KMS-11 (cell line): ENCODE data around the gene DSTN.

Source experiments
- H2AFZ ChIP-seq: fragments of 200-600 bp; sonication (generic); 2 replicates; pipeline ENCODE4 v1.6.1; 2016; ENCODE audit warnings: antibody characterized with exemption, mixed run types, low read depth
- H3K27ac ChIP-seq: fragments of 200-600 bp; sonication (generic); 2 replicates; pipeline ENCODE4 v1.6.1; 2016; ENCODE audit warnings: mild to moderate bottlenecking, mixed run types
- H3K27me3 ChIP-seq: fragments of 200-600 bp; sonication (generic); 2 replicates; pipeline ENCODE4 v1.6.1; 2017; ENCODE audit warnings: mild to moderate bottlenecking, low read depth, mixed run types, moderate library complexity; ENCODE audit not compliant: insufficient read depth
- H3K36me3 ChIP-seq: fragments of 200-600 bp; sonication (generic); 2 replicates; pipeline ENCODE4 v1.6.1; 2017; ENCODE audit warnings: mild to moderate bottlenecking, mixed run types; ENCODE audit not compliant: insufficient read depth
- H3K4me1 ChIP-seq: fragments of 200-600 bp; sonication (generic); 2 replicates; pipeline ENCODE4 v1.6.1; 2016; ENCODE audit warnings: mild to moderate bottlenecking, low read depth, mixed run types; ENCODE audit not compliant: poor library complexity, severe bottlenecking
- H3K4me2 ChIP-seq: fragments of 200-600 bp; sonication (generic); 2 replicates; pipeline ENCODE4 v1.7.0; 2016; ENCODE audit warnings: mild to moderate bottlenecking, mixed run types
- H3K4me3 ChIP-seq: fragments of 200-600 bp; sonication (generic); IDR thresholded peaks from 2 replicates; pipeline ENCODE4 v1.6.1; 2017; ENCODE audit warnings: low read depth, low read length, mixed read lengths; ENCODE audit not compliant: insufficient read depth
- H3K79me2 ChIP-seq: fragments of 200-600 bp; sonication (generic); 2 replicates; pipeline ENCODE4 v1.6.1; 2016; ENCODE audit warnings: low read depth, mixed run types; ENCODE audit not compliant: insufficient read depth
- H3K9ac ChIP-seq: fragments of 200-600 bp; sonication (generic); 2 replicates; pipeline ENCODE4 v1.6.1; 2016; ENCODE audit warnings: mild to moderate bottlenecking, mixed run types
- H4K20me1 ChIP-seq: fragments of 200-600 bp; sonication (generic); 2 replicates; pipeline ENCODE4 v1.6.1; 2016; ENCODE audit warnings: mild to moderate bottlenecking, mixed run types; ENCODE audit not compliant: insufficient read depth
- TF ChIP-seq, protein P1 (sequence below): fragments of 200-600 bp; sonication (generic); conservative IDR thresholded peaks from 2 replicates; pipeline ENCODE4 v1.6.1; 2017; ENCODE audit warnings: low read depth, mild to moderate bottlenecking, antibody characterized with exemption, low read length, moderate library complexity, mixed read lengths

Gene DSTN

DNA sequence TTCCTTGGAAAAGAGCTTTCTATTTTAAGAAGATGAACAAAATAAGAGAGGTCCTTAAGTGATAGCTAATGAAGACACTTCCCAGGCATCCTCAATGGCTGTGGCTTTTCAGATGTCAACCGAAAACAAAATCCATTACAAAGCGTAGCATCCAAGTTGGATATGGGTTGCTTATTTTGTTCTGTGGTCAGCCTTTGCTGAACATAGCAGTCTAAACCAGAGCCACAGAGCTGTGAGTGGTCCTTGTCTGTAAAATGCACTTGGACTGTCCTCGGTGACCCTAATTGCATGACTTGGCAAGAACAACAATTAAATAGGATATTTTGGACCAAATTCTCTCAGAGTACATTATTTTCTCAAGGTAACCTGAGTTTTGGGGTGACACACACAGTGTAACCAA lies 28.3 kb upstream of the DSTN start:
- Histone ChIP-seq H3K27me3 (no peaks in the 10 kb centered on the region), H3K27ac (no peak overlapping the region), H3K36me3 (no peaks in the 10 kb centered on the region), H2AFZ (no peak overlapping the region), H4K20me1 (no peaks in the 10 kb centered on the region), H3K4me2 (no peak overlapping the region), H3K4me1 (peaks cover 29% of the 10 kb centered on the region), H3K79me2 (no peaks in the 10 kb centered on the region), H3K9ac (no peak overlapping the region), H3K4me3 (no peak overlapping the region)
- TF ChIP-seq, protein P1, sequence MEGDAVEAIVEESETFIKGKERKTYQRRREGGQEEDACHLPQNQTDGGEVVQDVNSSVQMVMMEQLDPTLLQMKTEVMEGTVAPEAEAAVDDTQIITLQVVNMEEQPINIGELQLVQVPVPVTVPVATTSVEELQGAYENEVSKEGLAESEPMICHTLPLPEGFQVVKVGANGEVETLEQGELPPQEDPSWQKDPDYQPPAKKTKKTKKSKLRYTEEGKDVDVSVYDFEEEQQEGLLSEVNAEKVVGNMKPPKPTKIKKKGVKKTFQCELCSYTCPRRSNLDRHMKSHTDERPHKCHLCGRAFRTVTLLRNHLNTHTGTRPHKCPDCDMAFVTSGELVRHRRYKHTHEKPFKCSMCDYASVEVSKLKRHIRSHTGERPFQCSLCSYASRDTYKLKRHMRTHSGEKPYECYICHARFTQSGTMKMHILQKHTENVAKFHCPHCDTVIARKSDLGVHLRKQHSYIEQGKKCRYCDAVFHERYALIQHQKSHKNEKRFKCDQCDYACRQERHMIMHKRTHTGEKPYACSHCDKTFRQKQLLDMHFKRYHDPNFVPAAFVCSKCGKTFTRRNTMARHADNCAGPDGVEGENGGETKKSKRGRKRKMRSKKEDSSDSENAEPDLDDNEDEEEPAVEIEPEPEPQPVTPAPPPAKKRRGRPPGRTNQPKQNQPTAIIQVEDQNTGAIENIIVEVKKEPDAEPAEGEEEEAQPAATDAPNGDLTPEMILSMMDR: no peak

DNA sequence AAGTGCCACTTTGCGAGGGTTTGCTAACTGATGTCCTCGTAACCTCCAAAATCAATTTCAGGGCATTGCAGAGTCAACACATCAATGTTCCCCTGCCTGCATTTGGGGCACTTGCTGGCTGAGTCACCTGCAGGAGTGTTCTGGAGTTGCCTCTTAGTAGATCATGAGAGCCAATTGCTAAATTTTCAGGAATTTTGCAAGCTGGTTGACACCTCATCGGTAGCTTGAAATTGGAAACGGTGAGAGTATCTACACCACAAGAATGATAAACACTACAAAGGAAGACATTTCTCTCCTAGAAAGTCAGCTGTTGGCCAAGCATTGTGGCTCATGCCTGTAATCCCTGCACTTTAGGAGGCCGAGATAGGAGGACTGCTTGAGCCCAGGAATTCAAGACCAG lies 27.9 kb upstream of the DSTN start:
- Histone ChIP-seq H3K4me2 (no peak overlapping the region), H3K27me3 (no peaks in the 10 kb centered on the region), H3K36me3 (no peaks in the 10 kb centered on the region), H3K4me1 (peaks cover 25% of the 10 kb centered on the region), H3K9ac (no peak overlapping the region), H3K4me3 (no peak overlapping the region), H4K20me1 (no peaks in the 10 kb centered on the region), H3K27ac (no peak overlapping the region), H2AFZ (no peak overlapping the region), H3K79me2 (no peaks in the 10 kb centered on the region)
- TF ChIP-seq, protein P1: no peak

DNA sequence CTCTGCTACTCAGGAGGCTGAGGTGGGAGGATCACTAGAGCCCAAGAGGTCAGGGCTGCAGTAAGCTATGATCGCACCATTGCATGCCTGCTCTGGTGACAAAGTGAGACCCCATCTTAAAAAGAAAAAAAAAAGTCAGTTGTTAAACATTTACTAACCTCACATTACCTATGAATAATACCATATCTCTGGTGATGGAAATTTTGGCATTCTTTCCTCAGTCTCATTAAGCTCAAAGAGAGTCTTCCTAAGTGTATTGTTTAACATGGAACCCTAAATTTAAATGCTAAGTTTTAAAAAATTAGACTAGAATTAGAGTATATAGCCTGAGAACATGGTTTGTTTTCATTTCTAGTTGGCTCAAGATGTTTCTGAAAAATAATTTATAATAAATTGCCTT lies 27.4 kb upstream of the DSTN start:
- no peak overlapping the region for H3K4me2 ChIP-seq

DNA sequence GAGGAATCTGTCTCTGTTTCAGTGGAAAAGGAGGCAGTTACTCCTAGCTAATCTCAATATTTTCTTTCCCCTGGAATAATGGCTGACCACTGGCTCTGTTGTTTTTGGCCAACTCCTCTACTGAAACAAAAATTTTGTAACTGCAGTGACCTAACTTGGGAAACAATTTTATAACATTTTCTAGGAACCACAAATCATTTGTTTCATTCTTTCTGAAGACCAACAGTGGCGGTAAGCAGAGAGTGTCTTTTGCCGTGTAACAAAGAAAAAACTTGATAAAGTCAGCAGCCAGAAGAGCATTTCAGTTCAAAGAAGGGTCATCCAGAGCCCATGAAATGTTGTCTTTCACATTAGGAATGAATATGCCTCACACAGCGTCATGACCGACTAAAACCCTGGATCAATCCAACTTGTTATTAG lies 26.9 kb upstream of the DSTN start:
- no peak overlapping the region for H2AFZ ChIP-seq
- no peak overlapping the region for H3K27ac ChIP-seq
- no peaks in the 10 kb centered on the region for H3K27me3 ChIP-seq
- TF ChIP-seq, protein P1: no peak
- peaks cover 15% of the 10 kb centered on the region for H3K4me1 ChIP-seq
- H3K36me3 ChIP-seq: no peaks in the 10 kb centered on the region
- no peak overlapping the region for H3K9ac ChIP-seq
- no peak overlapping the region for H3K4me2 ChIP-seq
- H3K79me2 ChIP-seq: no peaks in the 10 kb centered on the region
- no peaks in the 10 kb centered on the region for H4K20me1 ChIP-seq
- no peak overlapping the region for H3K4me3 ChIP-seq

More for the DNA sequence above, 27.4 kb upstream of the DSTN start:
- H3K4me1 ChIP-seq: peaks cover 21% of the 10 kb centered on the region
- no peak overlapping the region for H3K9ac ChIP-seq
- no peaks in the 10 kb centered on the region for H3K79me2 ChIP-seq
- H4K20me1 ChIP-seq: no peaks in the 10 kb centered on the region
- H3K4me3 ChIP-seq: no peak overlapping the region
- H3K36me3 ChIP-seq: no peaks in the 10 kb centered on the region
- H3K27ac ChIP-seq: no peak overlapping the region
- no peak overlapping the region for H2AFZ ChIP-seq
- TF ChIP-seq, protein P1: no peak
- H3K27me3 ChIP-seq: no peaks in the 10 kb centered on the region
